Testis (tissue), 2 donors: ENCODE data around the gene PARK7.

Experiments
- CTCF ChIP-seq, 3 experiments: fragments of 450-650 bp in 2 of 3; fragments of 200-600 bp in 1 of 3; sonication (generic) in 1 of 3; IDR thresholded peaks; one replicate each; pipeline ENCODE4 v1.5.1; 2016 to 2019; ENCODE audit warnings: antibody characterized with exemption in 3 of 3, mild to moderate bottlenecking in 2 of 3, moderate library complexity in 1 of 3
- POLR2A ChIP-seq: fragments of 450-650 bp; IDR thresholded peaks from one replicate; pipeline ENCODE4 v1.6.1; 2017; ENCODE audit warnings: antibody characterized with exemption, mild to moderate bottlenecking, moderate library complexity

GRCh38 chr1:7962014-7962335 lies 464 bp downstream of the PARK7 start:
- TF ChIP-seq CTCF (IDR thresholded peaks at IDR 0.05) = no peak
- no peak for TF ChIP-seq POLR2A
